Hypothalamus (tissue), 51 donors: ENCODE data around the gene DYDC2.
"Not testable (repeated sequence)": the region's sequence is repeated elsewhere in the genome, so short reads cannot be mapped to it uniquely, and the experiment has no call there.

Experiments used
- DNase-seq, 51 donors: peaks; one replicate each; lab custom pipeline; 2025; lab: John Stamatoyannopoulos, UW

The DYDC2 gene

GRCh38 chr10:80356563-80356988 lies at the start of gene DYDC2, which contains the start of gene DYDC1:
Gene DYDC2 (plus strand): TSS chr10:80356781. CDS start chr10:80362444, 5,663 bp downstream.
Gene DYDC1 (minus strand): TSS chr10:80356755. CDS start chr10:80352601, 4,154 bp downstream.
- peak in 19 of 51 donors; percentile 10 to 46 (median 28) for DNase-seq

- DNase-seq: no peak
These were observed 43.1 kb upstream of the DYDC2 start for GRCh38 chr10:80313523-80313922.

- no peak for DNase-seq
These were observed 41.2 kb upstream of the DYDC2 start for GRCh38 chr10:80315391-80315790.

- DNase-seq: no peak
These were observed 37.8 kb upstream of the DYDC2 start for GRCh38 chr10:80318742-80319141.

- no peak for DNase-seq
These were observed 37.3 kb upstream of the DYDC2 start for GRCh38 chr10:80319318-80319717.

- no peak for DNase-seq
These were observed 36.8 kb upstream of the DYDC2 start for GRCh38 chr10:80319725-80320290.

GRCh38 chr10:80320377-80320776 lies 36.2 kb upstream of the DYDC2 start:
- DNase-seq: no peak

GRCh38 chr10:80321183-80321582 lies 35.4 kb upstream of the DYDC2 start:
- no peak for DNase-seq

GRCh38 chr10:80322158-80322557 lies 34.4 kb upstream of the DYDC2 start:
- DNase-seq: no peak

- no peak for DNase-seq
These were observed 33.9 kb upstream of the DYDC2 start for GRCh38 chr10:80322711-80323110.

- DNase-seq: no peak
These were observed 33.3 kb upstream of the DYDC2 start for GRCh38 chr10:80323311-80323710.

- DNase-seq: no peak
These were observed 32.5 kb upstream of the DYDC2 start for GRCh38 chr10:80324086-80324485.

GRCh38 chr10:80324891-80325364 lies 31.7 kb upstream of the DYDC2 start:
- DNase-seq: no peak

- no peak for DNase-seq
These were observed 22.6 kb upstream of the DYDC2 start for GRCh38 chr10:80333983-80334382.

- no peak for DNase-seq
These were observed 12.3 kb upstream of the DYDC2 start for GRCh38 chr10:80344276-80344675.

- no peak for DNase-seq
These were observed 11.7 kb upstream of the DYDC2 start for GRCh38 chr10:80344912-80345311.

- no peak for DNase-seq
These were observed 6.3 kb upstream of the DYDC2 start for GRCh38 chr10:80350251-80350650.

GRCh38 chr10:80351220-80351619 lies 5.4 kb upstream of the DYDC2 start:
- no peak for DNase-seq

GRCh38 chr10:80356989-80357850 lies 639 bp downstream of the DYDC2 start:
- peak in 2 of 51 donors; percentile 18 to 36 for DNase-seq

- no peak for DNase-seq
These were observed 1.2 kb downstream of the DYDC2 start for GRCh38 chr10:80357851-80358125.

GRCh38 chr10:80358925-80359324 lies 2.3 kb downstream of the DYDC2 start:
- DNase-seq: not testable (repeated sequence)

GRCh38 chr10:80359644-80360043 lies 3.1 kb downstream of the DYDC2 start:
- no peak for DNase-seq
